HCT116 (cell line): ENCODE data around the gene UQCRC1. TPM values are rescaled to one million over a fixed set of nuclear protein-coding genes. Genes with fewer than 3 reads are reported as not detected.

Experiments
- ATAC-seq: fragments of 200-7000 bp; cut with Tn5 transposase; 2 replicates; pipeline ENCODE4 v1.9.1; 2020; ENCODE audit warnings: mild to moderate bottlenecking, moderate library complexity
- BruUV-seq: library from RNA; stranded (reverse); fragments of 400-500 nt; replicated peaks from 2 replicates; lab custom pipeline; 2021; lab: Mats Ljungman, UMichigan
- CTCF ChIA-PET: fragments of 300-600 bp; sonication (Branson Sonifier 250); formaldehyde crosslinking; loops from one replicate; lab custom pipeline; 2021; ENCODE audit warnings: antibody characterized with exemption; lab: Charles Lee
- POLR2A ChIA-PET: fragments of 300-600, 350-600 bp; sonication (Branson Sonifier 250); formaldehyde crosslinking; loops from one replicate; lab custom pipeline; 2021; ENCODE audit warnings: antibody characterized with exemption; lab: Charles Lee
- RAD21 ChIA-PET, 2 experiments: fragments of 300-600 bp; sonication (Branson Sonifier 250); formaldehyde crosslinking; loops; one replicate each; lab custom pipeline; 2023; ENCODE audit warnings: low total read pairs in 2 of 2; ENCODE audit not compliant: uncharacterized antibody in 2 of 2, unreplicated experiment in 2 of 2, low non-redundant PET in 1 of 2; lab: Charles Lee
- DNase-seq: peaks from one replicate; pipeline ENCODE4 v3.0.0-alpha.2; 2010; ENCODE audit warnings: low read depth, low spot score
- H2AFZ ChIP-seq: fragments of 200-600 bp; shearing (Covaris generic), sonication (generic); 2 replicates; pipeline ENCODE4 v1.6.1; 2017; ENCODE audit warnings: low read depth, mixed run types, mixed read lengths, antibody characterized with exemption, low read length; ENCODE audit not compliant: poor library complexity, severe bottlenecking
- H3K27ac ChIP-seq: 2 replicates; pipeline ENCODE4 v1.5.1; 2012; ENCODE audit warnings: low read depth, low read length
- H3K27me3 ChIP-seq: fragments of 200-600 bp; sonication (generic); 2 replicates; pipeline ENCODE4 v1.6.1; 2016; ENCODE audit warnings: mixed run types, low read length, mixed read lengths; ENCODE audit not compliant: insufficient read depth
- H3K36me3 ChIP-seq, 2 experiments: fragments of 200-500 bp in 1 of 2; fragments of 200-600 bp in 1 of 2; sonication (Bioruptor generic) in 1 of 2; sonication (generic) in 1 of 2; 2 replicates each; pipeline versions ENCODE4 v1.5.1 to v1.6.1; 2014 to 2016; ENCODE audit warnings: low read length in 2 of 2, inconsistent platforms in 1 of 2, mixed read lengths in 1 of 2, mixed run types in 1 of 2; ENCODE audit not compliant: insufficient read depth in 2 of 2, control insufficient read depth in 1 of 2
- H3K4me1 ChIP-seq, 2 experiments: fragments of 200-600 bp in 1 of 2; sonication (generic) in 1 of 2; 2 replicates each; pipeline versions ENCODE4 v1.5.1 to v1.6.1; 2012 to 2017; ENCODE audit warnings: low read length in 2 of 2, inconsistent platforms in 1 of 2, mild to moderate bottlenecking in 1 of 2, mixed read lengths in 1 of 2, mixed run types in 1 of 2, moderate library complexity in 1 of 2; ENCODE audit not compliant: insufficient read depth in 2 of 2, control insufficient read depth in 1 of 2
- H3K4me2 ChIP-seq: fragments of 200-600 bp; sonication (generic); 2 replicates; pipeline ENCODE4 v1.6.1; 2017; ENCODE audit warnings: mixed run types, low read length, mixed read lengths
- H3K4me3 ChIP-seq, 2 experiments: fragments of 200-600 bp in 1 of 2; sonication (generic) in 1 of 2; replicated peaks in 1 of 2; 2 replicates each; pipeline ENCODE4 v1.5.1; 2011 to 2016; ENCODE audit warnings: low read length in 2 of 2, control low read depth in 1 of 2, low read depth in 1 of 2, mild to moderate bottlenecking in 1 of 2, mixed read lengths in 1 of 2, mixed run types in 1 of 2
- H3K79me2 ChIP-seq: fragments of 200-600 bp; sonication (generic); 2 replicates; pipeline ENCODE4 v1.6.1; 2017; ENCODE audit warnings: mild to moderate bottlenecking, mixed run types, low read length, moderate library complexity, mixed read lengths; ENCODE audit not compliant: insufficient read depth
- H3K9ac ChIP-seq: fragments of 200-600 bp; sonication (generic); 2 replicates; pipeline ENCODE4 v1.6.1; 2016; ENCODE audit warnings: low read length, mixed read lengths
- H3K9me2 ChIP-seq: fragments of 200-600 bp; sonication (generic), shearing (Covaris generic); 2 replicates; pipeline ENCODE4 v1.6.1; 2017; ENCODE audit warnings: mixed run types, mild to moderate bottlenecking, moderate library complexity; ENCODE audit not compliant: insufficient read depth
- H3K9me3 ChIP-seq, 2 experiments: fragments of 200-500 bp in 1 of 2; fragments of 200-600 bp in 1 of 2; sonication (Bioruptor generic) in 1 of 2; sonication (generic) in 1 of 2; 2 replicates each; pipeline ENCODE4 v1.6.1; 2014 to 2017; ENCODE audit warnings: low read length in 2 of 2, mixed read lengths in 2 of 2, inconsistent platforms in 1 of 2, low read depth in 1 of 2, mild to moderate bottlenecking in 1 of 2, mixed run types in 1 of 2, moderate library complexity in 1 of 2; ENCODE audit not compliant: control insufficient read depth in 1 of 2, insufficient read depth in 1 of 2
- H4K20me1 ChIP-seq: fragments of 200-600 bp; sonication (generic), shearing (Covaris generic); 2 replicates; pipeline ENCODE4 v1.6.1; 2017; ENCODE audit warnings: mixed run types, mild to moderate bottlenecking, moderate library complexity; ENCODE audit not compliant: insufficient read depth
- CTCF ChIP-seq, 3 experiments: fragments of 200-600 bp in 1 of 3; sonication (generic) in 1 of 3; IDR thresholded peaks in 2 of 3; conservative IDR thresholded peaks in 1 of 3; 2 replicates each; pipeline ENCODE4 v1.5.1; 2012 to 2017; ENCODE audit warnings: low read depth in 2 of 3, low read length in 2 of 3, antibody characterized with exemption in 1 of 3, borderline replicate concordance in 1 of 3, control low read depth in 1 of 3, mild to moderate bottlenecking in 1 of 3, mixed read lengths in 1 of 3, mixed run types in 1 of 3, moderate library complexity in 1 of 3; ENCODE audit not compliant: insufficient read depth in 1 of 3
- FOSL1 ChIP-seq: IDR thresholded peaks from 2 replicates; pipeline ENCODE4 v1.6.1; 2012; ENCODE audit warnings: low read depth
- JUND ChIP-seq: IDR thresholded peaks from 2 replicates; pipeline ENCODE4 v1.6.1; 2012
- MAX ChIP-seq: IDR thresholded peaks from 2 replicates; pipeline ENCODE4 v1.6.1; 2012
- RAD21 ChIP-seq: IDR thresholded peaks from 2 replicates; pipeline ENCODE4 v1.6.1; 2012; ENCODE audit warnings: low read depth, mild to moderate bottlenecking
- ZFX ChIP-seq: fragments of 450-650 bp; IDR thresholded peaks from 2 replicates; pipeline ENCODE4 v1.6.1; 2017
- intact Hi-C: fragments of 100-400 bp; cut with micrococcal nuclease; formaldehyde crosslinking; loops from 2 replicates; pipeline ENCODE4 v1.10.0; 2022
- total RNA-seq: library from RNA; stranded (reverse); gene quantifications from one replicate; pipeline ENCODE4 v1.2.1, GENCODE V29; 2021; ENCODE audit not compliant: unreplicated experiment

UQCRC1 gene
- total RNA-seq, 1 experiment from 2014 or later = 318 TPM

GRCh38 chr3:48566401-48566760 is 43.1 kb downstream of the UQCRC1 start:
- Histone ChIP-seq H3K9ac (peak overlapping the region; percentile 31), H3K4me1 (peaks cover 38 to 58% of the 10 kb centered on the region in 2 experiments)

More at GRCh38 chr3:48566401-48566760, 43.1 kb downstream of the UQCRC1 start:
- ChIA-PET CTCF (interaction anchor here (1.0 kb wide), 1 partner anchor 8 kb away, joined by 3 read pairs; no protein-coding TSS in a partner anchor), POLR2A (no interaction called here), RAD21 (no interaction called here)
- no peak overlapping the region for H2AFZ ChIP-seq
- H3K27me3 ChIP-seq = no peaks in the 10 kb centered on the region
- no peak overlapping the region for H3K4me3 ChIP-seq
- H3K9me2 ChIP-seq = no peaks in the 10 kb centered on the region
- TF ChIP-seq FOSL1 (no peak), CTCF (IDR thresholded peaks at IDR 0.05 in 2 of 3, conservative IDR thresholded peaks at IDR 0.05 in 1 of 3; ENCODE audit: borderline replicate concordance in 1 of 3, insufficient read depth in 1 of 3, low read depth in 2 of 3, low read length in 2 of 3) (no peak), JUND (no peak), MAX (no peak), ZFX (peak; percentile 2; the same call in 1 of the 2 replicates), RAD21 (no peak)
- H3K4me2 ChIP-seq = peak overlapping the region; percentile 71
- no peaks in the 10 kb centered on the region for H3K79me2 ChIP-seq
- ATAC-seq (no peak), DNase-seq (no peak)
- H3K9me3 ChIP-seq = no peaks in the 10 kb centered on the region
- intact Hi-C loops = no loop called here
- BruUV-seq = no TSS peak
- H3K27ac ChIP-seq = peak overlapping the region; percentile 58
- H4K20me1 ChIP-seq = no peaks in the 10 kb centered on the region
- H3K36me3 ChIP-seq = no peaks in the 10 kb centered on the region
